Nephron (organoid): Measurements from ENCODE around the gene PRSS16.

Experiments used
- H3K27ac Mint-ChIP-seq, 3 experiments: 2 replicates each; pipeline ENCODE4 v1.8.0; 2020; ENCODE audit warnings: mixed read lengths in 3 of 3, mild to moderate bottlenecking in 2 of 3, moderate library complexity in 1 of 3
- H3K27me3 Mint-ChIP-seq: 2 replicates; pipeline ENCODE4 v1.8.0; 2021; ENCODE audit warnings: low read depth, mild to moderate bottlenecking, moderate library complexity, mixed read lengths
- H3K36me3 Mint-ChIP-seq: 2 replicates; pipeline ENCODE4 v1.8.0; 2020; ENCODE audit warnings: low read depth, mixed read lengths
- H3K4me1 Mint-ChIP-seq: 2 replicates; pipeline ENCODE4 v1.8.0; 2020; ENCODE audit warnings: mixed read lengths
- H3K4me3 Mint-ChIP-seq, 3 experiments: 2 replicates each; pipeline ENCODE4 v1.8.0; 2020; ENCODE audit warnings: mild to moderate bottlenecking in 3 of 3, mixed read lengths in 3 of 3, moderate library complexity in 2 of 3
- H3K9me3 Mint-ChIP-seq: 2 replicates; pipeline ENCODE4 v1.8.0; 2020; ENCODE audit warnings: mixed read lengths
- CTCF ChIP-seq, 3 experiments: fragments of 200-600 bp; sonication (generic); IDR thresholded peaks; one replicate each; pipeline ENCODE4 v1.5.0; 2021; ENCODE audit warnings: antibody characterized with exemption in 3 of 3; ENCODE audit not compliant: unreplicated experiment in 3 of 3

PRSS16 gene

GRCh38 chr6:27239258-27239657, 8.2 kb upstream of the PRSS16 start:
- Mint-ChIP-seq H3K4me1 (peaks cover 13% of the 10 kb centered on the region), H3K9me3 (peaks cover 8% of the 10 kb centered on the region), H3K4me3 (no peak overlapping the region), H3K27me3 (peaks cover 96% of the 10 kb centered on the region), H3K27ac (no peak overlapping the region), H3K36me3 (no peaks in the 10 kb centered on the region)
- no peak for TF ChIP-seq CTCF (IDR thresholded peaks at IDR 0.05; ENCODE audit: unreplicated experiment in 3 of 3)

- Mint-ChIP-seq H3K4me3 (no peak overlapping the region), H3K27ac (no peak overlapping the region), H3K36me3 (no peaks in the 10 kb centered on the region), H3K27me3 (peaks cover 79% of the 10 kb centered on the region), H3K4me1 (peaks cover 13% of the 10 kb centered on the region), H3K9me3 (peaks cover 8% of the 10 kb centered on the region)
- TF ChIP-seq CTCF (IDR thresholded peaks at IDR 0.05; ENCODE audit: unreplicated experiment in 3 of 3), result no peak
Measured at GRCh38 chr6:27241443-27241842, 6.1 kb upstream of the PRSS16 start.

DNA sequence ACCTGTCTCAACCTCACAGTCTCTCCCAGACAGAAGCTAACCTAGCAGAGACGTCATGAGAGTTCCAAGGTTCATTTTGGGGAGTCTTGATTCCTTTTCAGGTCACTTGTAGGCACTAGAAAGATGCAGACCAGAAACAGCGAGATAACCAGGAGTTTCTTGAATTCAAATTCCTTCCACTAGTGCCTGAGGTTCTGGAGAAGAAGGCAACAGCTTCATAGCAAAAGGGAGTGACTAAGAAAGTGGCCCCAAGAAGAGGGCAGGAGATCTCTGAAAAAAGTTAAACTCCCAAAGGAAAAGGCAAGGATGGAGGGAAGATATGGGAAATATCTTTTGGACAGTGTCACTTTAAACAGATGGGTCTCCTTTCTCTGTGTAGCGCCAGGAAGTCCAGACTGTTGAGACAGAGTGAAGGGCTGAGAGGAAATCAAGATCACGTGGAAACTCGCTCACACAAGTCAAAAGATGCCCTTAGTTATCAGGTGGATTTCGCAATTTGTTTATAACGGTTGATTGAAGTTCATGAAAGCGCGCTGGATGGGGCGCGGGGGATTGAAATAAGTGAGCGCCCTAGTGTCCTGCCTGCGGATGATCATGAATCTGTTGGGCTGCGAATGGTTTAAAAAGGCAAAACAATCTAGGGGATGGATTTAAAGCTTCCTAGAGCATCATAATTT, 4.8 kb upstream of the PRSS16 start:
- Mint-ChIP-seq H3K9me3 (no peaks in the 10 kb centered on the region), H3K36me3 (no peaks in the 10 kb centered on the region), H3K27ac (no peak overlapping the region), H3K4me1 (peaks cover 7% of the 10 kb centered on the region), H3K27me3 (peaks cover 67% of the 10 kb centered on the region), H3K4me3 (no peak overlapping the region)
- TF ChIP-seq CTCF (IDR thresholded peaks at IDR 0.05; ENCODE audit: unreplicated experiment in 3 of 3), result no peak

DNA sequence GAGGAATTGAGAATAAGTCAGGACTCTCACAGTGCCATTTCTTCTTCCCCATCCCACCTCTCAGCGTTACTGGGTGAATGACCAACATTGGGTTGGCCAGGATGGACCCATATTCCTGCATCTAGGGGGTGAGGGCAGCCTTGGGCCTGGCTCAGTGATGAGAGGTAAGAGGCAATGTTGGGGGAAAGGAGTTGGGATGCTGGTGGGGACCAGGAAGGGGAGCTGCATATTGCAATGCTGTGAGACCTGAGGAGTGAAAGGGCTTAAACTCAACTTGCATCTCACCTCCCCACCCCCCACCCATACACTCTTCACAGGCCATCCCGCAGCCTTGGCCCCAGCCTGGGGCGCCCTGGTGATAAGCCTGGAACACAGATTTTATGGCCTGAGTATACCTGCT, 1.3 kb downstream of the PRSS16 start:
- Mint-ChIP-seq H3K27me3 (peaks cover 9% of the 10 kb centered on the region), H3K4me3 (no peak overlapping the region), H3K9me3 (no peaks in the 10 kb centered on the region), H3K27ac (no peak overlapping the region), H3K36me3 (no peaks in the 10 kb centered on the region), H3K4me1 (no peaks in the 10 kb centered on the region)
- no peak for TF ChIP-seq CTCF (IDR thresholded peaks at IDR 0.05; ENCODE audit: unreplicated experiment in 3 of 3)

GRCh38 chr6:27250277-27251111, 3.0 kb downstream of the PRSS16 start:
- Mint-ChIP-seq H3K4me3 (peak overlapping the region; percentile 84 to 96 (median 87)), H3K27ac (peak overlapping the region in 2 of 3 experiments; percentile 33 to 90), H3K4me1 (no peaks in the 10 kb centered on the region), H3K9me3 (no peaks in the 10 kb centered on the region), H3K36me3 (no peaks in the 10 kb centered on the region), H3K27me3 (no peaks in the 10 kb centered on the region)
- TF ChIP-seq CTCF (IDR thresholded peaks at IDR 0.05; ENCODE audit: unreplicated experiment in 3 of 3), result no peak
